GM13976 (cell line): ENCODE results near the gene SMARCAL1.

Experiments
- DNase-seq: peaks from one replicate; pipeline ENCODE4 v3.0.0; 2012; ENCODE audit warnings: low spot score
- in situ Hi-C: fragments of 300-500 bp; cut with MboI; formaldehyde crosslinking; loops from one replicate; pipeline ENCODE4 v1.12.0; 2022; ENCODE audit warnings: low sequenced_read_pairs, mixed read lengths, inconsistent platforms; ENCODE audit not compliant: unreplicated experiment
- TF ChIP-seq, protein P1 (sequence below): IDR thresholded peaks from 2 replicates; pipeline ENCODE4 v1.5.1; 2012; ENCODE audit warnings: borderline replicate concordance, mild to moderate bottlenecking; ENCODE audit not compliant: insufficient read depth; ENCODE audit errors: extremely low read depth, missing control alignments, control extremely low read depth

The SMARCAL1 gene

DNA sequence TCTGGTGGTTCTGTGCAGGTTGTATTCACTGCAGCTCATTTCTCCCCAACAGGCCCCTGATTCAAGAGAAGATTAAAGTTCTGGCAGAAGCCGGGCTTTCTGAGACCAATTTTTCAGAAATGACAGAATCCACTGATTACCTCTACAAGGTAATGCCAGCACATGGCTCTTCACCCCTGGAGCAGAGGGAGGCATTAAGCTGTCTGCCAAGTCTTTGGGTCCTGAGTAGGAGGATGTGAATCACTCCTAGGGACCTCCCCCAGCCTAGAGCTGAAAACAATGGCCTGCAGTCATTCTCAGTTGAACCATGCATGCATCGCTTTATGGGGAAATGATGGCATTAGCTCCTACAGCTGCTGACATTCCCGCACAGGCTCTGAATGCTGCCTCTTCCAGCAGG is 65.9 kb downstream of the SMARCAL1 start:
- in situ Hi-C loops = no loop called here
- DNase-seq = no peak
- TF ChIP-seq, protein P1, sequence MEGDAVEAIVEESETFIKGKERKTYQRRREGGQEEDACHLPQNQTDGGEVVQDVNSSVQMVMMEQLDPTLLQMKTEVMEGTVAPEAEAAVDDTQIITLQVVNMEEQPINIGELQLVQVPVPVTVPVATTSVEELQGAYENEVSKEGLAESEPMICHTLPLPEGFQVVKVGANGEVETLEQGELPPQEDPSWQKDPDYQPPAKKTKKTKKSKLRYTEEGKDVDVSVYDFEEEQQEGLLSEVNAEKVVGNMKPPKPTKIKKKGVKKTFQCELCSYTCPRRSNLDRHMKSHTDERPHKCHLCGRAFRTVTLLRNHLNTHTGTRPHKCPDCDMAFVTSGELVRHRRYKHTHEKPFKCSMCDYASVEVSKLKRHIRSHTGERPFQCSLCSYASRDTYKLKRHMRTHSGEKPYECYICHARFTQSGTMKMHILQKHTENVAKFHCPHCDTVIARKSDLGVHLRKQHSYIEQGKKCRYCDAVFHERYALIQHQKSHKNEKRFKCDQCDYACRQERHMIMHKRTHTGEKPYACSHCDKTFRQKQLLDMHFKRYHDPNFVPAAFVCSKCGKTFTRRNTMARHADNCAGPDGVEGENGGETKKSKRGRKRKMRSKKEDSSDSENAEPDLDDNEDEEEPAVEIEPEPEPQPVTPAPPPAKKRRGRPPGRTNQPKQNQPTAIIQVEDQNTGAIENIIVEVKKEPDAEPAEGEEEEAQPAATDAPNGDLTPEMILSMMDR = no peak

DNA sequence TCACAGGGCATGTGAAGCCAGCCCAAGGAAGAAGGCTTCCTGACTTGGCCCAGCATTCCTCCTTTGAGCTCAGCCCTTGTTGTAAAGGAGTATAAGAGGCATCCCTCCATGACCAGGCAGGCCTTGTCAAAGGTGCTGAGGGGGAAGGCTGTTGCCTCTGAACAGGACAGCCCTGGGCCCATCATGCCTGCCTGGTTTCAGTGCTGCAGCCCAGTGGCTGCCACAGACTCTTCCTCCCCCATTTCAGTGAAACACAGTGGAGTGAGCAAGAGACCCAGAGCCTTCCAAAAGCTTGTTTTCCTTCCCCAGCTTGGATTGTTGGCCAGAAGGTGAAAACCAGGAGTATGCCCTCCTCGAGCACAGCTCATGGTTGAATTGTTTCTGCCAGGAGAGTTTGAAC is 66.5 kb downstream of the SMARCAL1 start:
- in situ Hi-C loops = no loop called here
- no peak for DNase-seq
- TF ChIP-seq, protein P1 = no peak

DNA sequence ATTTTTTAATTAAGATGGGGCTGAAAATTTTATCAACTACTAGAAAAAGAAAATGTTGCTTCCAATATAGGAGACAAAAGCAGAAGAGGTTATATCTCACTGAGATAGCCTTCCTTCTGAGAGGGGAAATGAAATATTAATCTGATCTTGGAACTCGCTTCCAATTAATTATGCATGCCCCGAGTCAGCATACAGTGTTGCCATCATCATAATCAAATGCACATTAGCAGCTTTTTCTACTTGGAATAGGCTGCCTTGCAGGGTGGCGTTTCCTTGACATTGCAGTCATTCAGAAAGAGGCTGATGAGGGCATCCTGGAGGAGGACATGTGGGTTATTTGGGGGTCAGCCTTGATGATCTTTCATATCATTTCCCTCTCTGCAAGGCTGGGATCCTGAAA is 67.9 kb downstream of the SMARCAL1 start:
- TF ChIP-seq, protein P1 = no peak
- no peak for DNase-seq
- in situ Hi-C loops = no loop called here

DNA sequence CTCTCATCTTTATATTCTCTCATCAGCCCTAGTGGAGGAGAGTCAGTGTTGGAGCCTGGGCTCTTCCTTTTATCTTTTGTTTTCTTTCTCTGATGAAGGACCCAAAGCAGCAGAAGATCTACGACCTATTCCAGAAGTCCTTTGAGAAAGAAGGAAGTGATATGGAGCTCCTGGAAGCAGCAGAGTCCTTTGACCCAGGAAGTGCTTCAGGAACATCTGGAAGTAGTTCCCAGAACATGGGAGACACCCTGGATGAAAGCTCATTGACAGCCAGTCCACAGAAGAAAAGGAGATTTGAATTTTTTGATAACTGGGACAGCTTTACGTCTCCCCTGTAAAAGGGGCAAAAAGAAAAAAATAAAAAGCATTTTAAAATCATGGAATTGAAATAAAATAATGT is 70.4 kb downstream of the SMARCAL1 start:
- no peak for DNase-seq
- TF ChIP-seq, protein P1 = no peak
- in situ Hi-C loops = no loop called here

DNA sequence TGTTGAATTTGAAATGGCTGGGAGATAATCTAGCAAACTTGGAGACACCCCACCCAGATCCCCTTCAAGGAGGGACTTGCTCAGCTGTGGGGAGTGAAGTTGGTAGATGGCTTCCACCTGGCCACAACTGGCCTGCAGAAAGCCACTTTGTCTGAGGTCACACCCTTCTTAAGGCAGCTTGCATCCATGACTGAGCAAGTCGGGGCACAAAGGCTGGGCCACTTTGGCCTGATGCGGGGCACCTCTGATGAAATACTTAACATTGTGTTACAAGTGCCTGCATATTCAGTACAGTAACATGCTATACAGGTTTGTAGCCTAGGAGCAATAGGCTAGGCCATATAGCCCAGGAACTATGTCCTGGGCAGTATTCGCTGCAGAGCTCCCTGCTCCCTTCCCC is 73.0 kb downstream of the SMARCAL1 start:
- DNase-seq = no peak
- TF ChIP-seq, protein P1 = no peak
- in situ Hi-C loops = no loop called here

DNA sequence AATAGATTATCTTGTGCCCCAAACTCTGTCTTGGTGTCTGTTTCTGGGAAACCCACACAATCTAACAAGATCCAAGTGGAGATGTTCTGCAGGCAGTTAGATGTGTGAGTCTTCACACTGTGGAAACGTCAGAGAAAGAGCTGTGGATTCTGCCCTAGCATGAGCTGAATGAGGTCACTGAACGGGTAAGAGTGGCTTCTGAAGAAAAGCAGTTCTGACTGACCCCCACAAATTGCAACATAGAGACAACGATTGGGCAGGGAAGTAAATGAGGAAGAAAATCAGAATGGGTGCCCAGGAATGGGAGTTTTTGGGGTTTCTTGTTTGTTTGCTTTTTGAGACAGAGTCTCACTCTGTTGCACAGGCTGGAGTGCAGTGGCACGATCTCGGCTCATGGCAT is 73.5 kb downstream of the SMARCAL1 start:
- DNase-seq = no peak
- in situ Hi-C loops = no loop called here
- TF ChIP-seq, protein P1 = no peak

DNA sequence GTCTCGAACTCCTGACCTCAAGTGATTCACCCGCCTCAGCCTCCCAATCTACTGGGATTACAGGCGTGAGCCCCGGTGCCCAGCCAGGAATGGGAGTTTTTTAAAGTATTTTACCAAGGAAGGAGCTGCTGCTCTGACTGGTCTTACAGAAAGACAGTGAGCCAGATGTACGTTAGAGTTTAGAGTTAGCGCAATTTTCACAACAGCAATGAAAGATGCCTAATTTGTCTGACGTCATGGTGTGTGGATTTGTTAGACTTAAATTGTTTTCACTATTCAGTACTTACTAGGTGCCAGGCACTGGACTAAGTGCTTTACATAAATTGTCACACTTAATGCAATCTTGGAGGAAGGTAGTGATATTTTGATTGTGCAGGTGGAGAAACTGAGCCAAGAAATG is 74.0 kb downstream of the SMARCAL1 start:
- in situ Hi-C loops = no loop called here
- DNase-seq = no peak
- TF ChIP-seq, protein P1 = no peak
